Mucosa of rectum (tissue), 2 donors: ENCODE data around the gene CALM3.

Source experiments
- H3K27ac ChIP-seq, 2 donors: one replicate each; pipeline ENCODE4 v1.7.0; 2013; ENCODE audit warnings: inconsistent platforms in 2 of 2, low read depth in 2 of 2, low read length in 2 of 2
- H3K27me3 ChIP-seq, 2 donors: one replicate each; pipeline ENCODE4 v1.7.0; 2013; ENCODE audit warnings: low read length in 2 of 2; ENCODE audit not compliant: control insufficient read depth in 2 of 2, insufficient read depth in 2 of 2
- H3K36me3 ChIP-seq, 2 donors: one replicate each; pipeline ENCODE4 v1.7.0; 2013; ENCODE audit warnings: low read length in 2 of 2; ENCODE audit not compliant: control insufficient read depth in 2 of 2, insufficient read depth in 2 of 2
- H3K4me1 ChIP-seq, 2 donors: one replicate each; pipeline ENCODE4 v1.7.0; 2013; ENCODE audit warnings: low read length in 2 of 2, mild to moderate bottlenecking in 1 of 2; ENCODE audit not compliant: control insufficient read depth in 2 of 2, insufficient read depth in 2 of 2
- H3K4me3 ChIP-seq, 2 donors: one replicate each; pipeline ENCODE4 v1.7.0; 2013; ENCODE audit warnings: low read length in 2 of 2
- H3K9ac ChIP-seq, 2 donors: one replicate each; pipeline ENCODE4 v1.7.0; 2013; ENCODE audit warnings: low read length in 2 of 2, low read depth in 1 of 2, mild to moderate bottlenecking in 1 of 2
- H3K9me3 ChIP-seq, 2 donors: one replicate each; pipeline ENCODE4 v1.7.0; 2013; ENCODE audit warnings: low read length in 2 of 2; ENCODE audit not compliant: control insufficient read depth in 2 of 2
- donor health status: healthy.
- donor health status: Normal muscosa, but diverticular disease.

CALM3 gene

DNA sequence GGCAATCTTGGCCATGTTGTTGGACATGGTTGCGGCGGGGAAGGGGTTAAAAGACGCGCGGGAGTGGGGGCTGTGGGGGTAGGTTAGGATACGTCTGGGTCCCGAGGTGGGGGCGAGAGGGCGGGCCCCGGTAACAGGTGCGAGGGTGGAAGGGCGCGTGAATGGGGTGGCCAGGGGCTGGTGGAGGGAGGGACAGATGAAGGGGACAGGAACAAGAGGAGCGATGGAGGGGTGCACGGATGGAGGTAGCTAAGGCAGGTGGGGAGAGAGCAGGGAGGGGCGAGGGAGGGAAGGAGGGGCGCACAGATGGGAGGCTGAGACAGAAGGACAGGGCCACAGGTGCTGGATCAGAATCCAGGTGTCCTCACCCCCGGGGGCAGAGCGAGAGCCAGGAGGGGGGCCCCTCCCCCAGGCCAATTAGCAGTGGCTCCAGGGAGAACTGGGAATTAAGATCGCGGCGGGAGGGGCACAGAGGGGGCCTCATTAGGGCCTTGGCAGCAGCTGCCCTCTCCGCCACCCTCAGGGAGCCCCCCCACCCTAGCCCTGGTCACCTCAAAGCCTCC is 33.6 kb downstream of the CALM3 start:
- Histone ChIP-seq H3K4me1 (peaks cover 13 to 26% of the 10 kb centered on the region in 2 donors), H3K27ac (no peak overlapping the region), H3K4me3 (no peak overlapping the region), H3K27me3 (peaks cover 37 to 48% of the 10 kb centered on the region in 2 donors), H3K9me3 (no peaks in the 10 kb centered on the region), H3K9ac (no peak overlapping the region), H3K36me3 (no peaks in the 10 kb centered on the region)

DNA sequence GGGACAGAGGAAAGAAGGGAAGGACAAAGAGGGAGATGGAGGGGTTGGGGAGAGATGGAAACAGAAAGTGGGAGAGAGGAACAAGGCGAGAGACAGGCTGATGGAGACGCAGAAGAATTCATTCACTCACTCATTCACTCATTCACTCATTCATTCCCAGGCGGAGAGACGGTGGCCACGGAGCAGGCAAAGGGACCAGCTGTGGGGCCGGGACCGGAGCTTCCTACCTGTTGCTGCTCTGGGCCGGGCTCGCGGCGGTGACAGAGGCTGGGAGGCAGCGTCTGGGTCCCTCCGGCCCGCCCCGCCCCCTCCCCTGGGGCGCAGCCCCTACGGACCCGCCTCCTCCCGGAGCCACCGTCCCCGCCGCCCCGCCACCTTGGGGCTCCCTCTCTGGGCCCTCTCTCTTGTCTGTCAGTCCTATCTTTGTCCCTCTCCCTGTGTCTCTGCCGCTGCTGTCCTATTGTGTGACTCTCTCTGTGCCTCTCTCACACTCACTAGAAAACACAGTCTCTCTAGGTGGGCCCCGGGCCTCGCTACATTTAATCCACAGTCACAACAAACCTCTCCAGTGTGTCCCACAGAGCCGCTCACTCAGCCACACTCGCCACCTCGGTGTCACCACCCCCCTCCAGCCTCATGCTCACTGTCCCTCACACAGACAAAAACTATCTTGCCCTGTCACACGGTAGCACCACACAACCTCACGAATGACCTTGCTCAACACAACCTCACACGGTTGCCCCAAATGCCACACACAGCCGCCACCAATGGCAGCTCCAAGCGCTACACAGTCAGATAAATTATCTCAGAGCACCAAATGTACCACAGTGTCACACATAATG is 35.0 kb downstream of the CALM3 start, which contains the start of gene GNG8:
TSS of gene GNG8 (minus strand) at position 283 of the 842 bp plus-strand sequence. CDS start 1,520 bp downstream, outside the sequence.
- Histone ChIP-seq H3K27me3 (peaks cover 48 to 60% of the 10 kb centered on the region in 2 donors), H3K4me1 (peaks cover 13 to 29% of the 10 kb centered on the region in 2 donors), H3K36me3 (no peaks in the 10 kb centered on the region), H3K9ac (no peak within 1 kb of the TSS), H3K4me3 (no peak within 1 kb of the TSS), H3K27ac (no peak within 1 kb of the TSS), H3K9me3 (no peaks in the 10 kb centered on the region)

DNA sequence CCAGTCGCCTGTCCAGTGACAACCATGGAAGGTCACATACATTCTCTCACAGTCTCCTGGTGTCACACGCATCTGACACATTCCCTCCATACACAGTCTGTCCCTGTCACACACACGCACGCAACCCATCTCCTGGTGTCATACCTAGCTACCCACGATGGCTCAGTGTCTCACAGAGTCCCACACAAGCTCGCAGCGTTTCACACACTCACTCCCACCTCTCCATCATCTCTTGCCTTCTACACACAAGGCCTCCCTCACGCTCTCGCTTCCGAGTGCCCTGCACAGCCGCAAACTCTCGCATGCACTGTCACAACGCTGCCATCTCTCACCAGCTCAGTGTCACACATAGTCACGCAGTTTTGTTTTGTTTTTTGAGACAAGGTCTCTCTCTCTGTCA is 36.1 kb downstream of the CALM3 start:
- H3K27ac ChIP-seq: no peak overlapping the region
- peaks cover 40 to 52% of the 10 kb centered on the region in 2 donors for H3K27me3 ChIP-seq
- H3K36me3 ChIP-seq: no peaks in the 10 kb centered on the region
- H3K4me3 ChIP-seq: no peak overlapping the region
- no peaks in the 10 kb centered on the region for H3K9me3 ChIP-seq
- no peak overlapping the region for H3K9ac ChIP-seq
- peaks cover 13 to 29% of the 10 kb centered on the region in 2 donors for H3K4me1 ChIP-seq

- Histone ChIP-seq H3K4me1 (peaks cover 5 to 17% of the 10 kb centered on the region in 2 donors), H3K27me3 (peaks cover 30 to 45% of the 10 kb centered on the region in 2 donors), H3K27ac (peak overlapping the region; percentile 42 to 65), H3K9me3 (no peaks in the 10 kb centered on the region), H3K4me3 (peak overlapping the region; percentile 53 to 65), H3K36me3 (no peaks in the 10 kb centered on the region), H3K9ac (peak overlapping the region; percentile 30 to 56)
Observed at GRCh38 chr19:46639358-46640182, 38.4 kb downstream of the CALM3 start.

DNA sequence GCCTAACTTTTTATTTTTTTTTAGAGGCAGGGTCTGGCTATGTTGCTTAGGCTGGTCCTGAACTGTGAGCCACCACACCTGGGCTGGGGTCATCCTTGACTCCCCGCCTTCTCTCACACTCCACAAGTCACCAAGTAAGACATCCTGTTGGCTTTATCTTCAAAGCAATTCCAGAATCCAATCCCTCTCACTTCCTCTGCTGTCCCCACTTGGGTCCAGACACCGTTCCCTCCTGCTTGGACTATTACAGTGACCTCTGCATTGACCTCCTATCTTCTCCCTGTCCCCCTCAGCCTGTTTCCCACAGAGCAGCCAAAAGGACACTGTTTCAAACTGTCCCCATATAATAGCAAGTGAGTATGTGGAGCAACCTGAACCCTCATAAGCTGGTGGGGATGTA is 39.5 kb downstream of the CALM3 start:
- no peak overlapping the region for H3K4me3 ChIP-seq
- H3K27me3 ChIP-seq: peaks cover 30 to 39% of the 10 kb centered on the region in 2 donors

DNA sequence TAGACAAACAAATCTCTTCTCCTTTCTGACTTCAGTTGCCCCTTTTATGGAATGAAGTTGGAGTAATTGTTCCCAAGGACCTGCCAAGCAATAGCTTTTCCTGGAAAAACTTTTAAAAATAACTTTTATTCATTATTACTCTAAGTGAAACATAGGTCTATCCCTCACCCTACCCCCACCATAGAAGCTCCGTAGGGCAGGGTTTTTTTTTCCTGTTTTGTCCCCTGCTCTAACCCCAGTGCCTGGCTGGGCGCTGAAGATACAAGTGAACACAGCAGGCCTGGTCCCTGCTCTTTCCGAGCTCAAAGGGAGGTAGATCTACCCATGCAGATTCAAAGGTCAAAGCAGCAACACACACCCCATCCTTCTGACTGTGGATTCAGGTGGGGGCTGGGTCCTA is 43.6 kb downstream of the CALM3 start:
- no peak overlapping the region for H3K27ac ChIP-seq

More for the DNA sequence above, 39.5 kb downstream of the CALM3 start:
- H3K9ac ChIP-seq: no peak overlapping the region
- H3K4me1 ChIP-seq: peaks cover 5 to 17% of the 10 kb centered on the region in 2 donors
- H3K36me3 ChIP-seq: no peaks in the 10 kb centered on the region
- no peak overlapping the region for H3K27ac ChIP-seq
- no peaks in the 10 kb centered on the region for H3K9me3 ChIP-seq

DNA sequence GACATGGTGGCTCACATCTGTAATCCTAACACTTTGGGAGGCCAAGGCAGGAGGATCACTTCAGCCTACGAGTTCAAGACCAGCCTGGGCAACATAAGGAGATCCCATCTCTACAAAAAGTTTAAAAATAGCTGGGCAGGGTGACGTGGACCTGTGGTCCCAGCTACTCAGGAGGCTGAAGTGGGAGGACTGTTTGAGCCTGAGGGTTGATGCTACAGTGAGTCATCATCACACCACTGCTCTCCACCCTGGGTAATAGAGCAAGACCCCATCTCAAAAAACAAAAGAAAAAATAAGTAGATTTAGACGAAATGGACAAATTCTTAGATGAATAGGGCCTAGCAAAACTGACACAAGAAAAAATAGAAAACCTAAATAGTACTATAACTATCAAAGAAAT is 45.3 kb downstream of the CALM3 start:
- H3K27ac ChIP-seq: no peak overlapping the region
- H3K27me3 ChIP-seq: peaks cover 4 to 5% of the 10 kb centered on the region in 2 donors
- no peaks in the 10 kb centered on the region for H3K36me3 ChIP-seq

More for the DNA sequence above, 43.6 kb downstream of the CALM3 start:
- Histone ChIP-seq H3K4me1 (peaks cover 0 to 3% of the 10 kb centered on the region in 2 donors), H3K9me3 (no peaks in the 10 kb centered on the region), H3K27me3 (peaks cover 16 to 17% of the 10 kb centered on the region in 2 donors), H3K4me3 (no peak overlapping the region), H3K9ac (no peak overlapping the region), H3K36me3 (no peaks in the 10 kb centered on the region)

GRCh38 chr19:46648060-46648960 is 47.2 kb downstream of the CALM3 start:
- no peaks in the 10 kb centered on the region for H3K9me3 ChIP-seq
- no peak overlapping the region for H3K9ac ChIP-seq
- no peaks in the 10 kb centered on the region for H3K4me1 ChIP-seq
- no peaks in the 10 kb centered on the region for H3K36me3 ChIP-seq
- H3K27me3 ChIP-seq: peaks cover 4 to 5% of the 10 kb centered on the region in 2 donors
- H3K4me3 ChIP-seq: no peak overlapping the region
- no peak overlapping the region for H3K27ac ChIP-seq

More for the DNA sequence above, 45.3 kb downstream of the CALM3 start:
- Histone ChIP-seq H3K4me1 (no peaks in the 10 kb centered on the region), H3K9ac (no peak overlapping the region), H3K9me3 (no peaks in the 10 kb centered on the region), H3K4me3 (no peak overlapping the region)
